ENCODE results near the gene SP7.

The SP7 gene

DNA sequence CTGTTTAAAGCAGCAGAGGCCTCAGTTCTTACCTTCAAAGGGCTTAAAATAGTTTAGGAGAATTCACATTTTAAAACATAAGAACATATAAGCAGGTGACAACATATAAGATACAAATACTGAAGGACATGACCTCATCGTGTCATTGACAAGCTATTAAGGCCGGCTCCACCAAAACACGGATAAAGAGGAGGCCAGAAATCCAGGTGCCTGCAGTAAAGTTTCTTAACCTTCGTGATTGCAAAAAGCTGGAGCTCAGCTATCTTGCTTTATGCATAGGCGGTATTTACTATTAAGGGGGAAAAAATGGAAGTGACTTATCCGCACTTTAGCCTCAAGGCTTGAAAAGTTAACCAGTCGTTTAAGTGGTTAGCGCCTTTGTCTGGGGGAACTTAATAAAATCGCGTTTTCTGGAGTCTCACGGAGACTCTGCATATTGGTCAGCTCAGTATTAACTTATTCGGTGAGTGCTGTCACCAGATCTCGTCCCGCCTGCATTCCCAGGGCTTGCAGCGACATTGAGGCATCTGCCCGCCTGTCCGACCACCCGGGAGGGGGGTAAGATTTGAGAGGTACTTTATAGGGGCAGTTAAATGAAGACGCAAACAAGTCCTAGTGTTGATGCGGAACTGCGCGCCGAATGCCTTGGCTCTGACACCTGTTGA lies 42.7 kb upstream of the SP7 start:
- TF ChIP-seq CTCF (IDR thresholded peaks at IDR 0.05) = no peak

DNA sequence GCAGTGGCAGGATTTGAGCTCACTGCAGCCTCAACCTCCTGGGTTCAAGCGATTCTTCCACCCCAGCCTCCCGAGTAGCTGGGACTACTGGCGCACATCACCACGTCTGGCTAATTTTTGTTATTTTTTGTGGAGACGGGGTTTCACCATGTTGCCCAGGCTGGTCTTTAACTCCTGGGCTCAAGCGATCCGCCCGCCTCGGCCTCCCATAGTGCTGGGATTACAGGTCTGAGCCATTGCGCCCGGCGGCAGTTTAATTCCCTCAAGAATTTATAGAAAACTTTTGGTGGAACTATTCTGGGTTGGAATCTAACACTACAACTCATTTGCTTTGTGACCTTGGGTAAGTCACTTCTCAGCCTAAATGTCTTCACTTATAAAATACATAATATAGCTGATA lies 42.1 kb upstream of the SP7 start:
- no peak for TF ChIP-seq CTCF (IDR thresholded peaks at IDR 0.05)

GRCh38 chr12:53376747-53377146 lies 40.6 kb upstream of the SP7 start:
- no peak for TF ChIP-seq CTCF (IDR thresholded peaks at IDR 0.05)

DNA sequence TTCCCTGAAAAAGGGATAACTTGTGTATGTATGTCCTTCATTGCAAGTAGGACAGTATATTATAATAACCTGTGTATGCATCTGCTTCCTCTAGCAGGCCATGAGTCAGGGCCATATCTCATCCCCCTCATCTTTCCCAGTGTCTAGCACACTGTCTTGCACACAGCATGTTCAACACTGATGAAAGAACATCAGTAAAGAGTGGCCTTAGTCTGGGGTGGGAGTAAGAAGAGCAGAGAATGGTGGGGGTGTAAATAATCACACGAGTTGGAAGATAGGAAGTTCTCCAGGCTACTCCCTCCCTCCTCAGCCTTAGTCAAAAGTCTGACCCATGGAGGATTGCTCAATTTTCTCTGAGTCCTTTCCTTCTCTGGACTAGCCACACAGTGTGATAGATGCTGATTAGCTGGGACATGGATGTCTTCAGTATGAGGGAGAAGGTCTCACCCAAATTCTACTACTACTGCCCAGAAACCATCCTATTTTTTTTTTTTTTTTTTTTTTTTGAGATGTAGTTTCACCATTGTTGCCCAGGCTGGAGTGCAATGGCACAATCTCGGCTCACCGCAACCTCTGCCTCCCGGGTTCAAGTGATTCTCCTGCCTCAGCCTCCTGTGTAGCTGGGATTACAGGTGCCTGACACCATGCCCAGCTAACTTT lies 29.2 kb upstream of the SP7 start:
- TF ChIP-seq CTCF (IDR thresholded peaks at IDR 0.05) = no peak

DNA sequence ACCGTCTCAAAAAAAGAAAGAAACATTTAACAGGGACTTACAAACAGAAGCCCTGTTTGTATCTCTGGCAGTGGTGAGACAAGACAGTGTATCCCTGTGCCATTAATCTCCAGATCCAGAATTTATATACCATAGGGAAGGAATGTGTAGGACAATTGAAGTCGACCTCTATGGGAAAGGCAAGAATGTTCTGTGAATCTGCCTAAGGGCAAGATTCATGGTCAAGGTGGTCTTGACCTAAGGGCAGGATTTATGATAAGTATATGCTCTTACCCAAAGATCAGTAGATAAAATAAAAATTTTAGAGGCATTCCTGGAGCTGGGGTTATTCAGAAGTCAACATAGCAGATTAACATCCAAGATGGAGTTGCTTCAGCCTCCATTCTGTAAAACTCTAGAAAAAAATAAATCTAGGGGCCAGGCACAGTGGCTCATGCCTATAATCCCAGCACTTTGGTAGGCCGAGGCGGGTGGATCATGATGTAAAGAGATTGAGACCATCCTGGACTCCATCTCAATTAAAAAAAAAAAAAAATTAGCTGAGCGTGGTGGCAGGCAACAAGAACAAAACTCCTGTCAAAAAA lies 22.8 kb upstream of the SP7 start:
- TF ChIP-seq CTCF (IDR thresholded peaks at IDR 0.05) = no peak

GRCh38 chr12:53355121-53355520 lies 19.0 kb upstream of the SP7 start:
- no peak for TF ChIP-seq CTCF (IDR thresholded peaks at IDR 0.05)

DNA sequence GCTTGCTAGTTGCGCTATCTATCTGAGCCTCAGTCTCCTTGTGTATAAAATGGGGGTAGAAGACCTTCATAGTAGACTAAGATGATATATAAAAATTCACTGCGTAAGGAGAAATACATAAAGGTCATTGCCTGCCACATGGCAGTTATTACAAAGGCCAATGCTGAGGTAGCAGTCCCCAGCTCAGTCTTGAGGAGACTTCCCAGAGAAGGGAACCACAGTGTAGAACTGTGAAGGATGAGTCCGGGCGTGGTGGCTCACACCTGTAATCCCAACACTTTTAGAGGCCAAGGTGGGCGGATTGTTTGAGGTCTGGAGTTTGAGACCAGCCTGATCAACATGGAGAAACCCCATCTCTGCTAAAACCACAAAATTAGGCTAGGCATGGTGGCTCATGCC lies 17.1 kb upstream of the SP7 start:
- no peak for TF ChIP-seq CTCF (IDR thresholded peaks at IDR 0.05)
